GM21528 (cell line): ENCODE measurements around the gene HOGA1.
"Not testable (repeated sequence)": the region's sequence is repeated elsewhere in the genome, so short reads cannot be mapped to it uniquely, and the experiment has no call there.

Source experiments
- ATAC-seq: cut with Tn5 transposase; IDR thresholded peaks from one replicate; pipeline ENCODE4 v1.9.1; 2021; ENCODE audit warnings: mild to moderate bottlenecking, moderate library complexity; ENCODE audit not compliant: unreplicated experiment, low FRiP score

The HOGA1 gene

GRCh38 chr10:97553575-97554031 is 30.6 kb upstream of the HOGA1 start:
- no peak for ATAC-seq

GRCh38 chr10:97554336-97554735 is 29.9 kb upstream of the HOGA1 start:
- ATAC-seq: not testable (repeated sequence)

GRCh38 chr10:97555541-97555940 is 28.6 kb upstream of the HOGA1 start:
- not testable (repeated sequence) for ATAC-seq

- not testable (repeated sequence) for ATAC-seq
These were observed 23.3 kb upstream of the HOGA1 start for GRCh38 chr10:97560731-97561381.

DNA sequence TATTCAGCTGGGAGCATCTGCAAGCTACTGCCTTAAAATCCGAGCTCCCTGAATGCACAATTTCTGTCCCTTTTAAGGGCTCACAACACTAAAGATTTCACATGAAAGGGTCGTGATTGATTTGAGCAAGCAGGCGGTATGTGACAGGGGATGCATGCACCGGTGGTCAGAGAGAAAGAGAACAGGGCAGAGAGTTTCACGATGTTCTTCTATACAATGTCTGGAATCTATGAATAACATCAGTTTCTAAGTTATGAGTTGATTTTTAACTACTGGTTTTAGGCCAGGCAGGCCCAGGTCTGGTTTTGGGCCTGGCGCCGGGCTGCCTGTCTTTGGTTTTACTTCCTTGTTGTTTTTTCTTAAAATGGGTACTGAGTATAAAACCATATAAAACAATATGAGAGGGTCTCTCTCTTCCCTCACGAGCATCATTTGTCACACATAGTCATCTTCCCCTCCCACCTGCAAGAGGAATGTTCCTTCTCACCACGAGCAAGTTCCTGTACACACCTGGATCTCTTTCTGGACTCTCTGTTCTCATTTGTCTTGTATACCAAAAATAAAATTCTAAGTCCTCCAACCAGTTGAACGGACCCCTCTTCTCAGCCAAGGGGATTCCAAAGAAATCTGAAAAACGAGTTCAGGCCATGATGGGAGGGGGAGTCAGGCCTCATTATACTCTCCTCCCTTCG is 22.7 kb upstream of the HOGA1 start:
- ATAC-seq: not testable (repeated sequence)

DNA sequence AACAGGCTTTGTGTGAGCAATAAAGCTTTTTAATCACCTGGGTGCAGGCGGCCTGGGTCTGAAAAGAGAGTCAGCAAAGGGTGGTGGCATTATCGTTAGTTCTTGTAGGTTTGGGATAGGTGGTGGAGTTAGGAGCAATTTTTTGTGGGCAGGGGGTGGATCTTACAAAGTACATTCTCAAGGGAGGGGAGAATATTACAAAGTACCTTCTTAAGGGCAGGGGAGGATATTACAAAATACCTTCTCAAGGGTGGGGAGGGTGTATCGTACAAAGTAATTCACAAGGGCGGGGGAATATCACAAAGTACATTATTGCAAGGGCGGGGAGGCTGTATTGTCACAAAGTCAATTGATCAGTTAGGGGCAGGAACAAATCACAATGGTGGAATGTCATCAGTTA is 21.9 kb upstream of the HOGA1 start:
- ATAC-seq: not testable (repeated sequence)

DNA sequence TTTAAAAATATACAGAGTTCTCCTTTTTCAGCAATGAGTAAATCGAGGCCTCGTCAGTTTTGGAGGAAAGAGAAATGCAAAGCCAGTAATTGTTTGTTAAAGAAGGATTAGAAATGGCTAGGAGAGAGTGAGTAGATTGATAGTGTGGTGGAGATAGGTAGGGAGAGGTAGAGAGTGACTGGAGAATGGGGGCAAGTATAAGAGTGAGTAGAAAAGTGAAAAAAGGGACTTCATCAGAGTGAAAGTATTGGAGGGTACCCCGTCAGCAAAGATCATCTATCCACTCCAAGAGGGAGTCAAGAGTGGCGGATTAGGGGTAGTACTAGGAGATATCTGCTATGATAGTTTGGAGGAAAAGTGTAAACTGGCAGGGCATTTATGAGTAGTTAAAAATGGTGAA is 20.9 kb upstream of the HOGA1 start:
- ATAC-seq: no peak

- no peak for ATAC-seq
These were observed 19.4 kb upstream of the HOGA1 start for GRCh38 chr10:97564776-97565175.

- no peak for ATAC-seq
These were observed 17.7 kb upstream of the HOGA1 start for GRCh38 chr10:97566336-97566996.

- no peak for ATAC-seq
These were observed 16.3 kb upstream of the HOGA1 start for GRCh38 chr10:97567891-97568290.

DNA sequence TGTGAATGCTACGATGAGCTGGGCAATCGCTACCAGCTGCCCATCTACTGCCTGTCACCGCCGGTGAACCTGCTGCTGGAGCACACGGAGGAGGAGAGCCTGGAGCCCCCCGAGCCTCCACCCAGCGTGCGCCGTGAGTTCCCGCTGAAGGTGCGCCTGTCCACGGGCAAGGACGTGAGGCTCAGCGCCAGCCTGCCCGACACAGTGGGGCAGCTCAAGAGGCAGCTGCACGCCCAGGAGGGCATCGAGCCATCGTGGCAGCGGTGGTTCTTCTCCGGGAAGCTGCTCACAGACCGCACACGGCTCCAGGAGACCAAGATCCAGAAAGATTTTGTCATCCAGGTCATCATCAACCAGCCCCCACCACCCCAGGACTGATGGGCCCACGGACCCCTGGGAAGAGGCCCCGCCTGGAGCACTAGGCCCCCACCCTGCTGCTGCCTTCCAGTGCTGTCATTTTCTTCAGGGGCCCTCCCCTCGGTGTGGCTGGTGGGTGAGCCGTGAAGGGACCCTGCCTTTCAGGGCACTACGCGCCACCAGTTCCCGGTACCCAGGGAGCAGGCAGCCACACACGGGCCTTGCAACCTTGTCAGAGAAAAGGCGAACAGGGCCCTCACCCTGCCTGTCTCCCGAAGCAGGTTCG is 13.9 kb upstream of the HOGA1 start:
- ATAC-seq: no peak

- no peak for ATAC-seq
These were observed 13.3 kb upstream of the HOGA1 start for GRCh38 chr10:97570789-97571471.

- ATAC-seq: no peak
These were observed 12.6 kb upstream of the HOGA1 start for GRCh38 chr10:97571622-97572021.

- no peak for ATAC-seq
These were observed 11.8 kb upstream of the HOGA1 start, which contains the start of gene ANKRD2 for GRCh38 chr10:97572214-97572989. TSS of gene ANKRD2 (plus strand) at chr10:97572779. CDS start at chr10:97572789, 10 bp downstream.

GRCh38 chr10:97573021-97573420 is 11.2 kb upstream of the HOGA1 start:
- no peak for ATAC-seq

DNA sequence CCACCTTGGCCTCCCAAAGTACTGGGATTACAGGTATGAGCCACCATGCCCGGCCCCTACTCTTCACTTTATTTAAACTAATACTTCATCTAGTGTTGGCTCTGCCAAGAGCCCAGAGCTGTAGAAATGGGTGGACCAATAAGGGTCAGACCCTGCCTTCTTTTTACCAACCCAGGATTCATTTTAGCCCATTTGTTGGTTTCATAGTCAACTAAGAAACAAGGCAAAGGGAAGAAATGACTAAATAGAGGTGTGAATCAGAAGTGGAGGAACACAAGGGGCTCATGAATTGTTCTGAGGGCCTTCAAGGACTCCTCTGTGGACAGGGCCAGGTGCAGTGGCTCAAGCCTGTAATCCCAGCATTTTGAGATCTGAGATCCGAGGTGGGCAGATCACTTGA is 10.5 kb upstream of the HOGA1 start:
- ATAC-seq: no peak

DNA sequence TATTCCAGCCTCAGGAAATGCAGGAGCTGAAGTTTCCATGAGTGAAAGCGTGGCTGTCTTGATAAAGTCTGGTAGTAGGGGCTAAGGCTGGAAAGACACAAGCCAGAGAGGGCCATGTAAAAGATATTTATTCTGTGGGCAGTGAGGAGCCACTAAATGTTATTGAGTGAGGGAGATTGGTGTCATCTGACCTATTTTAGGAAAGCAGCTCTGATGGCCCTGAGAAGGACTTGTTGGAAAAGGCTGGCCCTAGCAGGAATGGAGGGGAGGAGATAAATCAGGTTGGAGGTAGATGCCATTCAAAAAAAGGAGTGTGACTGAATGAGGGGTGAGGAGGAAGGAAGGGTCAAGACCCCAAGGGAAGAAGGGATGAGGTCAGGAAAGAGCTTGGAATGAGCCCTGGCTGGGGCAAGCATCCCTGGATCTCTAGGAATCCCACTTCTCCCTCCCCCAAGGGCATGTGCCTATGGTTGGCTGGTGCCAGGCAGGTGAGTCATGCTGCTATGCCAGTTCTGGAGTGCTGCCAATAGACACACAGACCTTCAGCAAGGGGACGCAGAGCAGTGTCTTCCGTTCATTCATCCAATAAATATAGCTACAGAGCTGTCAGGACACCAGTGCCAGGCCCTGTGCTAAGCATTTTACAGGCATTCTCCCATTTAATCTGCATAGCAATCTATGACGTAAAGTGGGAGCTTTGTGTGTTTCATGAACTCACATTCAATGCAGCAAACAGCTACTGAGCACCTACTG is 9.6 kb upstream of the HOGA1 start:
- ATAC-seq: no peak

- no peak for ATAC-seq
These were observed 9.0 kb upstream of the HOGA1 start for GRCh38 chr10:97575127-97575668.

- not testable (repeated sequence) for ATAC-seq
These were observed 7.7 kb upstream of the HOGA1 start for GRCh38 chr10:97576487-97576886.
